ENCODE results near the gene APBB2. TPM values are rescaled to one million over a fixed set of nuclear protein-coding genes. Genes with fewer than 3 reads are reported as not detected.

APBB2 gene
- total and polyA plus RNA-seq, 4 donors: 22.7 to 101 (median 64.4) TPM

GRCh38 chr4:41026971-41027370 is 187.4 kb downstream of the APBB2 start:
- WGBS, 2 donors: 96 to 100% methylated on average over 1 of the region's 1 CpG
- intact Hi-C loops (cut with DNase I): no loop called here
- Histone ChIP-seq H3K9me3 (ENCODE audit: control insufficient read depth, low read length) (peaks cover 3% of the 10 kb centered on the region), H3K27ac (ENCODE audit: low read depth in 1 of 2, low read length in 2 of 2) (no peak overlapping the region), H3K4me3 (ENCODE audit: low read length in 2 of 2) (no peak overlapping the region), H3K27me3 (ENCODE audit: control insufficient read depth in 1 of 2, insufficient read depth in 2 of 2, low read length in 1 of 2) (no peaks in the 10 kb centered on the region), H3K4me1 (ENCODE audit: control insufficient read depth in 1 of 2, insufficient read depth in 2 of 2, low read length in 2 of 2) (peaks cover 0 to 8% of the 10 kb centered on the region in 2 donors), H3K36me3 (ENCODE audit: control insufficient read depth in 1 of 2, insufficient read depth in 2 of 2, low read length in 1 of 2) (no peaks in the 10 kb centered on the region)
- ATAC-seq (ENCODE audit: low FRiP score) (no peak), DNase-seq (no peak)

- intact Hi-C loops (cut with DNase I): no loop called here
- no peak overlapping the region for H3K27ac ChIP-seq (ENCODE audit: low read depth in 1 of 2, low read length in 2 of 2)
- no peaks in the 10 kb centered on the region for H3K36me3 ChIP-seq (ENCODE audit: control insufficient read depth in 1 of 2, insufficient read depth in 2 of 2, low read length in 1 of 2)
- H3K27me3 ChIP-seq (ENCODE audit: control insufficient read depth in 1 of 2, insufficient read depth in 2 of 2, low read length in 1 of 2): no peaks in the 10 kb centered on the region
- H3K9me3 ChIP-seq (ENCODE audit: control insufficient read depth, low read length): peaks cover 3% of the 10 kb centered on the region
- no peak for ATAC-seq (ENCODE audit: low FRiP score)
- no peak for DNase-seq
- 94 to 97% methylated on average over 2 of the region's 2 CpGs for WGBS, 2 donors
- no peak overlapping the region for H3K4me3 ChIP-seq (ENCODE audit: low read length in 2 of 2)
- peaks cover 0 to 8% of the 10 kb centered on the region in 2 donors for H3K4me1 ChIP-seq (ENCODE audit: control insufficient read depth in 1 of 2, insufficient read depth in 2 of 2, low read length in 2 of 2)
Measured at GRCh38 chr4:41025824-41026223, 188.5 kb downstream of the APBB2 start.

GRCh38 chr4:41024556-41025491 is 189.5 kb downstream of the APBB2 start:
- WGBS, 2 donors: 92 to 98% methylated on average over 13 of the region's 13 CpGs
- Histone ChIP-seq H3K9me3 (ENCODE audit: control insufficient read depth, low read length) (peaks cover 3% of the 10 kb centered on the region), H3K27ac (ENCODE audit: low read depth in 1 of 2, low read length in 2 of 2) (no peak overlapping the region), H3K4me1 (ENCODE audit: control insufficient read depth in 1 of 2, insufficient read depth in 2 of 2, low read length in 2 of 2) (peaks cover 0 to 8% of the 10 kb centered on the region in 2 donors), H3K36me3 (ENCODE audit: control insufficient read depth in 1 of 2, insufficient read depth in 2 of 2, low read length in 1 of 2) (no peaks in the 10 kb centered on the region), H3K4me3 (ENCODE audit: low read length in 2 of 2) (no peak overlapping the region), H3K27me3 (ENCODE audit: control insufficient read depth in 1 of 2, insufficient read depth in 2 of 2, low read length in 1 of 2) (no peaks in the 10 kb centered on the region)
- ATAC-seq (ENCODE audit: low FRiP score) (no peak), DNase-seq (no peak)
- intact Hi-C loops (cut with DNase I): no loop called here

GRCh38 chr4:41022116-41022515 is 192.2 kb downstream of the APBB2 start:
- Histone ChIP-seq H3K27me3 (ENCODE audit: control insufficient read depth in 1 of 2, insufficient read depth in 2 of 2, low read length in 1 of 2) (no peaks in the 10 kb centered on the region), H3K9me3 (ENCODE audit: control insufficient read depth, low read length) (peaks cover 3% of the 10 kb centered on the region), H3K36me3 (ENCODE audit: control insufficient read depth in 1 of 2, insufficient read depth in 2 of 2, low read length in 1 of 2) (peaks cover 0 to 3% of the 10 kb centered on the region in 2 donors), H3K4me3 (ENCODE audit: low read length in 2 of 2) (no peak overlapping the region), H3K4me1 (ENCODE audit: control insufficient read depth in 1 of 2, insufficient read depth in 2 of 2, low read length in 2 of 2) (no peaks in the 10 kb centered on the region), H3K27ac (ENCODE audit: low read depth in 1 of 2, low read length in 2 of 2) (no peak overlapping the region)
- DNase-seq (no peak), ATAC-seq (ENCODE audit: low FRiP score) (no peak)
- intact Hi-C loops (cut with DNase I): no loop called here
- WGBS, 2 donors: 87% methylated on average over 3 of the region's 3 CpGs

GRCh38 chr4:41015016-41015675 is 199.2 kb downstream of the APBB2 start:
- no peak overlapping the region for H3K4me3 ChIP-seq (ENCODE audit: low read length in 2 of 2)
- H3K27ac ChIP-seq (ENCODE audit: low read depth in 1 of 2, low read length in 2 of 2): no peak overlapping the region
- no peaks in the 10 kb centered on the region for H3K4me1 ChIP-seq (ENCODE audit: control insufficient read depth in 1 of 2, insufficient read depth in 2 of 2, low read length in 2 of 2)
- H3K27me3 ChIP-seq (ENCODE audit: control insufficient read depth in 1 of 2, insufficient read depth in 2 of 2, low read length in 1 of 2): no peaks in the 10 kb centered on the region
- DNase-seq (no peak), ATAC-seq (ENCODE audit: low FRiP score) (no peak)
- 51 to 63% methylated on average over 6 of the region's 6 CpGs for WGBS, 2 donors
- peaks cover 0 to 3% of the 10 kb centered on the region in 2 donors for H3K36me3 ChIP-seq (ENCODE audit: control insufficient read depth in 1 of 2, insufficient read depth in 2 of 2, low read length in 1 of 2)
- intact Hi-C loops (cut with DNase I): no loop called here
- no peaks in the 10 kb centered on the region for H3K9me3 ChIP-seq (ENCODE audit: control insufficient read depth, low read length)

GRCh38 chr4:41014158-41014557 is 200.2 kb downstream of the APBB2 start:
- Histone ChIP-seq H3K4me1 (ENCODE audit: control insufficient read depth in 1 of 2, insufficient read depth in 2 of 2, low read length in 2 of 2) (no peaks in the 10 kb centered on the region), H3K36me3 (ENCODE audit: control insufficient read depth in 1 of 2, insufficient read depth in 2 of 2, low read length in 1 of 2) (peaks cover 0 to 3% of the 10 kb centered on the region in 2 donors), H3K9me3 (ENCODE audit: control insufficient read depth, low read length) (no peaks in the 10 kb centered on the region), H3K4me3 (ENCODE audit: low read length in 2 of 2) (no peak overlapping the region), H3K27me3 (ENCODE audit: control insufficient read depth in 1 of 2, insufficient read depth in 2 of 2, low read length in 1 of 2) (no peaks in the 10 kb centered on the region), H3K27ac (ENCODE audit: low read depth in 1 of 2, low read length in 2 of 2) (no peak overlapping the region)
- intact Hi-C loops (cut with DNase I): no loop called here
- DNase-seq (no peak), ATAC-seq (ENCODE audit: low FRiP score) (no peak)
- WGBS, 2 donors: 90 to 93% methylated on average over 7 of the region's 7 CpGs

- Histone ChIP-seq H3K27ac (ENCODE audit: low read depth in 1 of 2, low read length in 2 of 2) (no peak overlapping the region), H3K27me3 (ENCODE audit: control insufficient read depth in 1 of 2, insufficient read depth in 2 of 2, low read length in 1 of 2) (no peaks in the 10 kb centered on the region), H3K36me3 (ENCODE audit: control insufficient read depth in 1 of 2, insufficient read depth in 2 of 2, low read length in 1 of 2) (peaks cover 0 to 3% of the 10 kb centered on the region in 2 donors), H3K4me3 (ENCODE audit: low read length in 2 of 2) (no peak overlapping the region), H3K9me3 (ENCODE audit: control insufficient read depth, low read length) (no peaks in the 10 kb centered on the region), H3K4me1 (ENCODE audit: control insufficient read depth in 1 of 2, insufficient read depth in 2 of 2, low read length in 2 of 2) (peaks cover 0 to under 1% of the 10 kb centered on the region in 2 donors)
- WGBS, 2 donors: 82 to 85% methylated on average over 6 of the region's 6 CpGs
- peak; percentile 38 for ATAC-seq (ENCODE audit: low FRiP score)
- no peak for DNase-seq
- intact Hi-C loops (cut with DNase I): no loop called here
Measured at GRCh38 chr4:41013746-41014145, 200.6 kb downstream of the APBB2 start.

GRCh38 chr4:41012911-41013310 is 201.4 kb downstream of the APBB2 start:
- Histone ChIP-seq H3K9me3 (ENCODE audit: control insufficient read depth, low read length) (no peaks in the 10 kb centered on the region), H3K27me3 (ENCODE audit: control insufficient read depth in 1 of 2, insufficient read depth in 2 of 2, low read length in 1 of 2) (no peaks in the 10 kb centered on the region), H3K36me3 (ENCODE audit: control insufficient read depth in 1 of 2, insufficient read depth in 2 of 2, low read length in 1 of 2) (no peaks in the 10 kb centered on the region), H3K4me1 (ENCODE audit: control insufficient read depth in 1 of 2, insufficient read depth in 2 of 2, low read length in 2 of 2) (peaks cover 0 to 3% of the 10 kb centered on the region in 2 donors), H3K27ac (ENCODE audit: low read depth in 1 of 2, low read length in 2 of 2) (no peak overlapping the region), H3K4me3 (ENCODE audit: low read length in 2 of 2) (no peak overlapping the region)
- intact Hi-C loops (cut with DNase I): no loop called here
- 71 to 73% methylated on average over 3 of the region's 3 CpGs for WGBS, 2 donors
- DNase-seq (no peak), ATAC-seq (ENCODE audit: low FRiP score) (no peak)
